Esophagus muscularis mucosa (tissue), 4 donors: ENCODE data around the gene NTN1.

Experiments used
- CTCF ChIP-seq, 3 experiments: fragments of 200-600 bp in 2 of 3; fragments of 450-650 bp in 1 of 3; sonication (generic) in 2 of 3; IDR thresholded peaks; one replicate each; pipeline ENCODE4 v1.5.1; 2017 to 2019; ENCODE audit warnings: antibody characterized with exemption in 3 of 3, mild to moderate bottlenecking in 2 of 3, moderate library complexity in 1 of 3
- EP300 ChIP-seq: sonication (generic); formaldehyde crosslinking; IDR thresholded peaks from one replicate; pipeline ENCODE4 v1.6.1; 2017; ENCODE audit warnings: antibody characterized with exemption
- POLR2A ChIP-seq: fragments of 450-650 bp; IDR thresholded peaks from one replicate; pipeline ENCODE4 v1.6.1; 2017; ENCODE audit warnings: antibody characterized with exemption, moderate library complexity, mild to moderate bottlenecking, low read depth
- POLR2AphosphoS5 ChIP-seq, 2 donors: sonication (generic); formaldehyde crosslinking; IDR thresholded peaks; one replicate each; pipeline ENCODE4 v1.6.1; 2017; ENCODE audit warnings: antibody characterized with exemption in 2 of 2

GRCh38 chr17:9268546-9268945 lies 247.2 kb downstream of the NTN1 start:
- TF ChIP-seq CTCF (IDR thresholded peaks at IDR 0.05), result no peak
- no peak for TF ChIP-seq POLR2AphosphoS5 (IDR thresholded peaks at IDR 0.05)
- TF ChIP-seq POLR2A, result no peak
- no peak for TF ChIP-seq EP300
